PC-3 (cell line): ENCODE data around the gene ETFA.

Experiments used
- EZH2 ChIP-seq: fragments of 300-600 bp; sonication (generic); IDR thresholded peaks from one replicate; pipeline ENCODE4 v1.6.1; 2017; ENCODE audit warnings: antibody characterized with exemption, mild to moderate bottlenecking, low read length; ENCODE audit not compliant: unreplicated experiment
- EZH2phosphoT487 ChIP-seq: fragments of 300-600 bp; sonication (generic); IDR thresholded peaks from 2 replicates; pipeline ENCODE4 v1.6.1; 2018; ENCODE audit warnings: mild to moderate bottlenecking, antibody characterized with exemption, low read length, borderline replicate concordance
- TF ChIP-seq, protein P1 (sequence below): fragments of 300-600 bp; sonication (generic); conservative IDR thresholded peaks from 2 replicates; pipeline ENCODE4 v1.5.1; 2017; ENCODE audit warnings: antibody characterized with exemption, low read depth, mild to moderate bottlenecking, low read length

DNA sequence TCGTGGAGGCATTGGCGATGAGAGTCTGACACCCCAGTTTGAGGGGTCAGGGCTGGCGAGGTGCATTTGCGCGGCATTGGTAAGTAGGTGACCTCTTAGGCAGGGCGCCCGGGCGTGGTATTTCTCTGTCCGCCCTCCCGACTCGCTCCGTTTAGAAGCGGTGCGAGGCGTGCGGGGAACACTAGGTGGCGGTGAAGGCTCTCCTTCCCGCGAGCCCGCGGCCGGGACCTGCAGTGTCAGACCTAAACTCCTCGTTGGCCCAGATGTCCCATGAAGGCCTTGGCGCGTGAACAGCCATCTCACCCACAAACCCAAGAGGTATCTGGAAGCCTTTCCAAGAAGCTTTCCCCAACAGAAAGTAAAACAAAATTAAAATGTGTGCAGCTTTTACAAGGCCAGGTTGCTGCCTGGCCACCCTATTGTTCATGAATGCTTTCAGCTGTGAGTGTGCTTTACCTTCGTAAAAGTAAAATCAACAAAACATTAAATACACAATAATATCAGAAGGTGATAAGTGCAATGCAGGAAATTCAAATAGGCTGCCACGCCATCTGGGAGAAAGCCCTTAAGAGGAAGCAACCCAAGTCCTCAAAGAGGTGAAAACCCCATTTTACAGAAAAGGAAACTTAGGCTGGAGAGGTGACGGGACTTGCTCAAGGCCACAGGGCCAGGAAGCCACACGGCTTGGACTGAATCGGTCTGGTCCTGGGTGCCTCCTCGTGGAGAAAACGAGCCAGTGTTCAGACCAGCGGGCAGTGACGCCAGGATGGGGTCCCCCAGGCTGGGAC lies 120.3 kb downstream of the ETFA start:
- TF ChIP-seq, protein P1, sequence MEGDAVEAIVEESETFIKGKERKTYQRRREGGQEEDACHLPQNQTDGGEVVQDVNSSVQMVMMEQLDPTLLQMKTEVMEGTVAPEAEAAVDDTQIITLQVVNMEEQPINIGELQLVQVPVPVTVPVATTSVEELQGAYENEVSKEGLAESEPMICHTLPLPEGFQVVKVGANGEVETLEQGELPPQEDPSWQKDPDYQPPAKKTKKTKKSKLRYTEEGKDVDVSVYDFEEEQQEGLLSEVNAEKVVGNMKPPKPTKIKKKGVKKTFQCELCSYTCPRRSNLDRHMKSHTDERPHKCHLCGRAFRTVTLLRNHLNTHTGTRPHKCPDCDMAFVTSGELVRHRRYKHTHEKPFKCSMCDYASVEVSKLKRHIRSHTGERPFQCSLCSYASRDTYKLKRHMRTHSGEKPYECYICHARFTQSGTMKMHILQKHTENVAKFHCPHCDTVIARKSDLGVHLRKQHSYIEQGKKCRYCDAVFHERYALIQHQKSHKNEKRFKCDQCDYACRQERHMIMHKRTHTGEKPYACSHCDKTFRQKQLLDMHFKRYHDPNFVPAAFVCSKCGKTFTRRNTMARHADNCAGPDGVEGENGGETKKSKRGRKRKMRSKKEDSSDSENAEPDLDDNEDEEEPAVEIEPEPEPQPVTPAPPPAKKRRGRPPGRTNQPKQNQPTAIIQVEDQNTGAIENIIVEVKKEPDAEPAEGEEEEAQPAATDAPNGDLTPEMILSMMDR: peak; percentile 89
- TF ChIP-seq EZH2: no peak
- TF ChIP-seq EZH2phosphoT487: no peak
